HG03439 (cell line): Measurements from ENCODE around the gene ZNF343.
"Not testable (repeated sequence)": the region's sequence is repeated elsewhere in the genome, so short reads cannot be mapped to it uniquely, and the experiment has no call there.

Source experiments
- ATAC-seq: cut with Tn5 transposase; IDR thresholded peaks from one replicate; pipeline ENCODE4 v1.9.1; 2021; ENCODE audit warnings: mild to moderate bottlenecking, moderate library complexity; ENCODE audit not compliant: unreplicated experiment

The ZNF343 gene

GRCh38 chr20:2508631-2509467 is at the start of gene ZNF343:
Gene ZNF343, minus strand, starts transcription at chr20:2508915. Its CDS starts 15,020 bp downstream, at chr20:2493895.
- peak; percentile 92 for ATAC-seq

DNA sequence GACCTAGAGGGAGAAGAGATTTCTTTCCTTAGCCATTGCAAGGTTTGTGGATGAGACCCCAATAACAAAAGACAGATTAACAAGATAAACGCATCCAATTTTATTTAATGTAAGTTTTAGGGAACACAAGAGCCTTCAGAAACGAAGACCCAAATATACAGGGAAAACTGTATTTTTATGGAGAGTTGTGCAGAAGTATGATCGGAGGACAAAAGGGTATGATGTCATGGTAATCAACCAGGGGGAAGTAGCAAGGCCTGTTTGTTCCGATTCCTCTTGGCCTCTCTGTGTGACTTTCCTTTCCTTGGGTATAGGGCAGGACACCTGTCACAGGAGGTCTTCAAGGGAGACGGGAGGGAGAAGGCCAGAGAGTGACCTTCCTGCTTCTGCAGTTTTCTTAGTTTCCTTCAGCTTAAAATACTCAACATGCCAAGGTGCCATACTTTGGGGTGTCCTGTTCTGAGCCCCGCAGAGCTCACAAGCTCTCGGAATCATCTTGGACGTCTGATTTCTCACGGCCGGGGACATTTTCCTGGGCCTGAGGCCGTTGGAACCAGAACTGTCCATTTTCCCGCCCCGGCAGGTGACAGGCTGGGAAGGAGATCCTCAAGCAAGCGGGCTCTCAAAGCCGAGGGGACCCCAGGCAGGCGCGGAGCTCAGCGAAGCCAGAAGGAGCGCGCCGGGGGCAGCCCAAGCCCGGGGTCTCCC is 49.3 kb upstream of the ZNF343 start:
- no peak for ATAC-seq

- ATAC-seq: no peak
Observed at GRCh38 chr20:2545594-2545993, 36.9 kb upstream of the ZNF343 start.

GRCh38 chr20:2544211-2544610 is 35.5 kb upstream of the ZNF343 start:
- ATAC-seq: no peak

DNA sequence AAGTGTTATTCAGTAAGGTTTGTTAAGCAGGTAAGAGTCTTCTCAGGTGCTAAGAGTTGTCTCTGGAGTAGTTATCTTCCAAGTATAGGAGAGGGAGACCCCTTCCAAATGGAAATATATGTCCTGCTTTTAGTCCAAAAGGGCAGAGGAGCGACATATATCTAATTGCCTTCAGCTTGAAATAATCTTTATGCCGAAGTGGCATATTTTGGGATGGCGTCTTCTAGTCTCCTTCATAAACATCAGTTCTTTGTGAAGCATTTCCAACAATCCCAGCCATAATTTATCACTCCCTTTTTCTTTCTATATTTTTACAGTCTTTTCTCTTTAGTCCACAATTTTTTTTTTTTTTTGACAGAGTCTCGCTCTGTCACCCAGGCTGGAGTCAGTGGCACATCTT is 33.6 kb upstream of the ZNF343 start:
- ATAC-seq: no peak

DNA sequence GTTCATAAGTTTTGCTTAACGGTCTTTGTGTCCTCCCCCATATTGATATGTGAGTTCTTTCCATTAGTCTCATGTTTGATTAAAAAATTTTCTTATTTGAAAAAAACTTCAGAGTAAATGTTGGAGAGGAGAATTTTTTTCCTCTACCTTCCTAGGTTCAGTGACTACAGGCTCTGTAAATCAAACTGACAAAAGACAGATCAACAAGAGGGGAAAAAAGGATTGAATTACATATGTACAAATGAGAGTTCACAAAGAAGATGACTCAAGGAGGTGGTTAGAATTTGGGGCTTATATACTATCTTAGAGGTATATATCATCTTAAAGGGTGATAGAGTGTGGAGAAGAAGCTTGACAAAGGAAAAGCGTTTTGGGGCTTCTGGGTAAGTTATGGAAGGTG is 33.2 kb upstream of the ZNF343 start:
- ATAC-seq: no peak

GRCh38 chr20:2538931-2539720 is 30.4 kb upstream of the ZNF343 start:
- no peak for ATAC-seq

DNA sequence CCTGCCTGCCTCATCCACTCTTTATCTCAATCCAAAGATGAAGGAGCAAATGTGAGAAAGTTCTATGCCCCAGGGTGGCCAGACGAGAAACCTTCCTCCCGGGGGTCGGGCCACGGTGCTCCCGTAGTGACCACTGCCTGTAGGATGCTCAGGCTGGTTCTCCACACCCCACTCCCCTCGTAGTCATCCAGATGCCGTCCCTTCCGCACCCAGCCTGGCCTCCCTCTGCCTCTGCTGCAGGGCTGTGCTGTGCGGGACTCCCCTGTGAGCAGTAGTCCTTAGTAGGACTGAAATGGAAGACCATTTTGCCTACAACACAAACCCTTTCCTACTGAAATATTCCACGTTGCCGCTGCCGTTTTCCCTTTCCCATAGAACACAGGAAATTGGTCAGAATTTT is 29.6 kb upstream of the ZNF343 start:
- ATAC-seq: no peak

- ATAC-seq: no peak
Observed at GRCh38 chr20:2537101-2537500, 28.4 kb upstream of the ZNF343 start.

DNA sequence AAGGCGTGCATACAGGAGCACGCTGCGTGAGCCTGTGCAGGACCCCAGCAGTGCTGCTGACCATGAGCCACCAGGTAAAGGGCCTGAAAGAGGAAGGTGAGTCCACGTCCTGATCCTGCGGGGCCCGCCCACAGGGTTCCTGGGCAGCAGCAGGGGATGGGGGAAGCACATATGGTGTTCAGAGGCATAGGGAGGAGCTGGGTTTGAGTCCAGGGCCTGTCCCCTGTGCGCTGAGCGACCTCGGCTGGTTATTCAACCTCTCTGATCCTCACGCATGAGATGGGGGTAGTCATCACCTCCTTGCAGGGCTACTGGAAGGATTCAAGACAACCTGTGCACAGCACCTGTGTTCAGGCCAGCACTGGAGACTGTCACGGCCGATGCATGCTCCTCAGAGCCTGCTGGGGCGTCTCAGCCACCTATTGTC is 27.9 kb upstream of the ZNF343 start, which contains the start of gene TMC2:
TSS of gene TMC2 (plus strand) at position 14 of the 427 bp plus-strand sequence. CDS start at position 63, 49 bp downstream.
- ATAC-seq: no peak

GRCh38 chr20:2535711-2536559 is 27.2 kb upstream of the ZNF343 start:
- no peak for ATAC-seq

DNA sequence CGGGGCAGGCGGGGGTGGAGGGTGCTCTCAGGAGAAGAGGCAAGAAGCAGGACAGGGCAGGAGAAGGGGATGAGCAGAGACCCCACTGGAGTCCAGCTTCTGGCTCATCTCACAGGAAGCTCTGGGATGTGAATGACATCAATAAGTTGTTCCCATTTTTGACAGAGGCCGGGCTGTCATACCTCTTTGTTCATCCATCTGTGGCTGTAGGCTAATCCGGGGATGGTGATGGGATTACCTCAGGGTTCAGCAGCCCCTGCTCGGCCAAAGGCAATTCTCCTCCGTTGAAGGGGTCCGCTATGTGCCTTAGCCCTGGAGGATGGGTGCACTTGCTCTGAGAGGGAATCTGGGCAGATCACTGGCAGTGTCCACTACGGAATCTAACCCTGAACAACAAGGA is 24.4 kb upstream of the ZNF343 start:
- ATAC-seq: no peak

DNA sequence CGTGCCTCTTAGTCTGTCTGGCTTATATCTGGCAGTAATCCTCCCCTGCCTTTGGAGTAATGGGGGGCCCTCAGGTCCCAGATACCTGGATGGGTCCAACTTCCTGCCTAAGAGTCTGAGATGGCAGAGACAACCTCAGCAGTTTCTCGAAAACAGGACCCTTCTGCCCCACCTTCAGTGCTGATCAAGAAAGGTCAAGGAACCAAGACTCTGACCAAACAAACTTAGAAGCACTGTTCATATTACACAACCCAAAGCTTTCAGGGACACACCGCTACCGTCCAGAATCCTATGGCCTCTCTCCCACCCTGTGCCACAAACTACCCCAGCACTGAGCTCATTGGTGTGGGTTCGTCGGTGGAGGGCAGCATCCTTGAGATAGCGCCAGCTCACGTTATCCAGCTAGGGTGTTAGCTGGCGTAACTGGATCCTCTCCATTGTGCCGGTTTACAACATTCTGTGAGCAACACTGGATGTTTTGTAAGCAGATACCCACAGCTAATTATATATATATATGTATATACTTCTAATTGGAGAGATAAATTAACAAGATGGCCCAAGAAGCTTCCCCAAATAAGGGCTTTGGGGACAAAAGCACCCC is 20.1 kb upstream of the ZNF343 start:
- no peak for ATAC-seq

- no peak for ATAC-seq
Observed at GRCh38 chr20:2527762-2528161, 19.0 kb upstream of the ZNF343 start.

DNA sequence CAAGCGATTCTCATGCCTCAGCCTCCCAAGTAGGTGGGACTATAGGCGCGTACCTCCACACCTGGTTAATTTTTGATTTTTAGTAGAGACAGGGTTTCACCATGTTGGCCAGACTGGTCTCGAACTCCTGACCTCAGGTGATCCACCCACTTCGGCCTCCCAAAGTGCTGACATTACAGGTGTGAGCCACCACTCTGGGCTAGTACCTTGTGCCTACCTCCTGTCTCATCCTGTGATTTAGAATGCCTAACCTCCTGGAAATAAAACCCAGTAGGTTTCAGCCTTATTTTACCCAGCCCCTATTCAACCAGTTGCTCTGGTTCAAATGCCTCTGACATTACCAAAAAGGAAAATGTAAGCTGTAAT is 17.5 kb upstream of the ZNF343 start:
- not testable (repeated sequence) for ATAC-seq

DNA sequence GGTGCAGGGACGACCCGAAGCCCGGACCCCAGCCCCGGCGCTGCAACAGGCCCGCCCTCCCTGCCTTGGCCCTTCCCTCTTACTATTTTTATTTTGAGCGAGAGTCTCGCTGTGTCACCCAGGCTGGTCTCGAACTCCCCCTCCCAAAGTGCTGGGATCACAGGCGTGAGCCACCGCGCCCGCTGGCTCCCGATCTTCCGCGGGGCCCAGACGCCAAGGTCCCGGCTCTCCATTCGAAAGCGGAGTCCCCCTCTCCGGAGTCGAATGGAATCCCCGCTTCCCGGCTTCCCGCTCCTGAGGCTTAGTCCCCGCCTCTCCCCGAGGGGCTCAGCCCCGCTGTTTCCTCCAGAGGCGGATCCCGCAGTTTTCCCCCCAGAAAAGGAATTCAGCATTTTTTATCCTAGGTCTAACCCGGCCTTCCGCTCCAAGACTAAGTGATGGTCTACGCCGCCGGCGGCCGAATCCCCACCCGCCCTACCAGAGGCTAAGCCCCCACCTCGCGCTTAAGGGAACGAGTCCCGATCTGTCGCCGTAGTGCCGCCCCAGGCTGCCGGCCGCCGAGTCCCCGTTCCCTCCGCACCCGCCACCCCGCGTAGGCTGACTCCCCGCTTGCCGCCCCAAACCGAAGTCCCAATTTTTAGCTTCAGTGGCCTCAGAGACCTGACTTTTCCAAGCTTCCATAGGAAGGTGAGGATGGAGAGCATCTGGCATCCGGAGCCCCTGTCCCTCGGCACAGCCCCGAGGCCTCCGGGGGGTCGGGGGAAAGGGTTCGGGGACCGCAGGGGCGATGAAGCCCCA is 16.2 kb upstream of the ZNF343 start:
- no peak for ATAC-seq

DNA sequence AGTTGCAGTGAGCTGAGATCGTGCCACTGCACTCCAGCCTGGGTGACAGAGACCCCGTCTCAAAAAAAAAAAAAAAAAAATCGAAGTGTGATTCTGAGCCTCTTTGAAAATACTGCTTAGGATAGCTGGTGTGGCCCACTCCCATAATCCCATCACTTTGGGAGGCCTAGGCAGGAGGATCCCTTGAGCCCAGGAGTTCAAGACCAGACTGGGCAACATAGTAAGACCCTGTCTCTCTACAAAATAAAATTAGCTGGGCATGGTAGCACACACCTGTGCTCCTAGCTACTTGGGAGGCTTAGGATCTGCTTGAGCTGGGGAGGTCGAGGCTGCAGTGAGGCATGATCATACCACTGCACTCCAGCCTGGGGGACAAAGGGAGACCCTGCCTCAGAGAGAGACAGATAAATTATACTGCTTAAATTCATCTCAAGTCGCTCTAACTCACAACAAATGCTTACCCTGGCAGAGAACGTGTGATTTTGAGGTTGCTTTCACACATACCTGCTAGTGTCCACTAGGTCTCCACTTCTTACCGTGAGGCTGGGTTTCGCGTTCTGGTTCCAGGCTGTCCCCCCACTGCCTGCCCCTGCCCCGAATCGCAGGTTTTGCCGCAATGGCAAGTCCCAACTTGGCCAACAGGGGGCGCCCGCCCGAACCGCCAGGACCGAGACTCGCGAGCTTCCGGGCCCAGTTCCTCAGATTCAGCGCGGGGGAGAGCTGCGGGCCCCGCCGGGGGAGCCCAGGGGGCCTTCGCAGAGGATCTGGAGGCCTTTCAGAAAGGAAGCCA is 15.4 kb upstream of the ZNF343 start:
- ATAC-seq: peak; percentile 73

DNA sequence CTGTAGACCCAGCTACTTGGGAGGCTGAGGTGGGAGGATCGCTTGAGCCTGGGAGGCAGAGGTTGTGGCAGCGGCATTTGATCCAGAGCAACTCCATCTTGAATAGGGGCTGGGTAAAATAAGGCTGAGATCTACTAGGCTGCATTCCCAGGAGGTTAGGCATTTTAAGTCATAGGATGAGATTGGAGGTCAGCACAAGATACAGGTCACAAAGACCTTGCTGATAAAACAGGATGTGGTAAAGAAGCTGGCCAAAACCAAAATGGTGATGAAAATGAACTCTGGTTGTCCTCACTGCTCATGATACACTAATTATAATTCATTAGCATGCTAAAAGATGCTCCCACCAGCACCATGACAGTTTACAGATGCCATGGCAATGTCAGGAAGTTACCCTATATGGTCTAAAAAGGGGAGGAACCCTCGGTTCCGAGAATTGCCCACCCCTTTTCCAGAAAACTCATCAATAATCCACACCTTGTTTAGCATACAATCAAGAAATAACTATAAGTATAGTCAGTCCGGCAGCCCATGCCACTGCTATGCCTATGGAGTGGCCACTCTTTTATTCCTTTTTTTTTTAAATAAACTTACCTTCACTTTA is 14.2 kb upstream of the ZNF343 start:
- ATAC-seq: not testable (repeated sequence)
